ENCODE results near the gene SYNDIG1.

- TF ChIP-seq POLR2A (IDR thresholded peaks at IDR 0.05) (no peak), CTCF (IDR thresholded peaks at IDR 0.05 in 4 of 5, conservative IDR thresholded peaks at IDR 0.05 in 1 of 5) (no peak)
Observed at GRCh38 chr20:24610341-24611115, 141.1 kb downstream of the SYNDIG1 start.

Measured in gastrocnemius medialis (tissue), 4 donors.